ENCODE data around the gene NELFCD. TPM values are rescaled to one million over a fixed set of nuclear protein-coding genes. Genes with fewer than 3 reads are reported as not detected.
"Not testable (repeated sequence)": the region's sequence is repeated elsewhere in the genome, so short reads cannot be mapped to it uniquely, and the experiment has no call there.

NELFCD gene
- polyA plus RNA-seq, 4 donors = 71.6 to 150 (median 125) TPM

DNA sequence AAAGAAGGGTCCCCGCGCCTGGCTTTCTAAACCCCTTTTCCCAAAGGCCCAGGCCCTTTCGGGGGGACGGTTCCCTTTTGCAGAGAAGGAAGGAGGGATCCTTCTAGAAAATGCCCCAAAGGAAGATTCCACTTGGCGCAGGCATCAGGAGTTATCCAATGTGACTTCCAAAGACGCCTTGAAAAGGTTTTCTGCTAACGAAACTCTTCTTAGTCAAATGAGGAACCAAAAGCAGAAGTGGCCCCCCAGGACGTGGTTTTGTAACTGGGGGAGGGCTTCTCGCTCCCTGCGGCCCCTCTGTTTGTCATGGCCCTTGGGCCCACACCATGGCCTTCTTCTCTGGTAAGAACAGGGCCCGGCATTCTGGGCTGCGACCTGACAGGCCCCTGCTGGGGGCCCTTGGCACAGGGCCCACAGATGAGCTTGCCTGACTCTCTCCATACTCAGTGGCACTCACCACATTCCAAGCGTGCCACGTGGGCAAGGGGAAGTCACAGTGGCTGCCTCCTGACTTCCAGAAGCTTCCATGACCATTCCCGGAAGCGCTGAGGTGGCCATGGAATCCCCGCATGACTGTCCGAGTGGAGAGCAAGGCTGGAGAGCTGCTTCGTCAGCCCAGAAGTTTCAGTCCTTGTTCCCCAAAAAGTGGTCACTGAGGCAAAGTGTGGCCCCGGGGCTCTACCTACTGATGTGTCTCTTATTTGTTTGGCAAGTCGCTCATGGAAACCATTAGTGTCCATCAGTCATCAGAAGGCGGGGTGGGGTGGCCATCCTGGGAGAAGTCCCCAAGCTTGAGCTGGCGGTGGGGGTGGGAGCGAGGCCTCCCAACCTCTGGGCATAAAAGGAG is 26.8 kb downstream of the NELFCD start:
- no peak for DNase-seq (ENCODE audit: low read depth in 4 of 4, low spot score in 3 of 4)

DNA sequence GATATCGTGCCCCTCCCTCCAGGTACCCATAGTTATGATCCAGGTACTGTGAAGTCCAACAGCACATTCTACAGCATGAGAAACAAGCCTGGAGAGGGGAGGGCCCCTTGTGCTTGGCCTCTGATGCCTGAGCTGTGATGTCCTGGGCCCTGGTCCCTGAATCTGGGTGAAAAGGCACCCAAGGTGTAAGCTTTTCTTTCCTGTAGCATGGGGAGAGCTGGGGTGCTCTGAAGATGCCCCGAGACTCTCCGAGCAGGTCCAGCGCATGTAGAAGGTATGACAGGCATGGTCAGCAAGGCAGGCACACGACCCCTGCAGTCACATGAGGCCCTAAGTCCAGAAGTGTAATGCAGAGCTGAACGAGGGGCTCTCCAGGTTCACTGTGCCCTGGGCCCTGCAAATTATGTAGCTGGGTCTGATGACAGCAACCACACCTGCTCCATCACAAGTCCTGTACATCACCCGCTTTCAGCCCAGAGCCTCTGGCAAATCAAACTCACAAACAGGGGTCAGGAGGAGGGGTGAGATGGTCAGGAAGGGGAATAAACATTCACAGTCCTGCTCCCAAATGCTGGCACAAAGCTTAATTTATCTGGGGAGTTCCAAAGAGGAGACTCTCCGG is 27.8 kb downstream of the NELFCD start:
- no peak for DNase-seq (ENCODE audit: low read depth in 4 of 4, low spot score in 3 of 4)

DNA sequence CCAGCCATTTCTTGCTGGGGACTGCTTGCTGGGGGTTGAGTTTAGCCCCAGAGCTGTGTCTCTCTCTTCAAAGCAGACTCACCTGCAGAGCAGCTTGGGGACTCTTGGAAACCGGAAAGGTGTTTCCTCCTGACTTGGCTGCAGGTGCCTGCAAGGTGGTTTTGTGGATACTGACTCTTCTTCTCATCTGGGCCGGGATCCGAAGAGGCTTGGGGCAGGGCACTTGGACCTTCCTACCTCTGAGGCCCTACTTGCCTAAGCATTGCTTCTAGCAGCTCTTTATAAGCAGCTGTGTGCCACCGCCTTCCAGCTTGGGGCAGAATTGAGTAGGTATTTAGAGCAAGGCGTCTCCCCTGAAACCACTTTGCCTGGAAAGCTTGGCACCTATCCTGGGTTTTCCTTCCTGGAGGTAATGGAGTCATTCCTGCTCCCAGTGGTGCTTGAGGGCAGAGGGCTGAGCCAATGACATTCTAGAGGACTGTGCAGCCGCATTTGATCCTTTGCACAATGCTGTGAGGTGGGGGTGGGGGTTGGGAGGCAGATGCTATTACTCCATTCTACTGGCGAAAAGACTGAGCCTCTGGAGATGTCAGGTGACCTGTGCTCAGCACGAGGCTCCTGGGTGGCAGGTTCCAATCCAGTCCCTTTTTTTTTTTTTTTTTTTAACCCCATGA is 29.4 kb downstream of the NELFCD start:
- no peak for DNase-seq (ENCODE audit: low read depth in 4 of 4, low spot score in 3 of 4)

DNA sequence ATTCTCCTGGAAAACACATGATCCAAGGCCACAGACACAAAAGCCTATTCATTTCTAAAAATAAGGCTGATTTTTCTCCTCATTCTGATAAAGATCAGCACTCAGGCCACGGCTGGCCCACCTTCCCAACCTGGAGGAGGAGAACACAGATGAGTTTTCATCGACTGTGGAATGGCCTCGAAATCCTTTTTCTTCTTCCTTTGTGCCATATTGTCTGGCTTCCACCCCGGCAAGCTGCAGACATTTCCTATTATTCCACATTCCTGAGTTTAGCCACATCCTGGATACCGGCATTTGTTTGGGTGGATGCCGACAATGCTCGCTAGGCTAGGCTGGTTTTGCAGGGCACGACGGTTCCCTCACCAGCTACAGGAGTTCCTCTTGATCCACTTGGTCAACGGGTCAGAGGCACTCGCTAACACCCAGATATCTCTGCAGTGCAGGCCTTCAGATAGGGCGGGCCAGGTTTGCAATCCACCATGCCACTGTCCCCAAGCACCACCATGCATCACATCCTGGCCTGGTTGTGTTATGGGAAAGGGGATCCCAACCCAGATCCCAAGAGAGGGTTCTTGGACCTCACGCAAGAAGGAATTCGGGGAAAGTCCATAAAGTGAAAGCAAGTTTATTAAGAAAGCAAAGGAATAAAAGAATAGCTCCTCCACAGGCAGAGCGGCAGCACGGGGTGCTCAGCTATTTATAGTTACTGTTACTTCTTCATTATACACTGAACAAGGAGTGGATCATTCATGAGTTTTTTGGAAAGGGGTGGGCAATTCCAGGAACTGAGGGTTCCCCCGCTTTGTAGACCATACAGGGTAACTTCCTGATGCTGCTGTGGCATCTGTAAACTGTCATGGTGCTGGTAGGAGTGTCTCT is 30.2 kb downstream of the NELFCD start:
- no peak for DNase-seq (ENCODE audit: low read depth in 4 of 4, low spot score in 3 of 4)

DNA sequence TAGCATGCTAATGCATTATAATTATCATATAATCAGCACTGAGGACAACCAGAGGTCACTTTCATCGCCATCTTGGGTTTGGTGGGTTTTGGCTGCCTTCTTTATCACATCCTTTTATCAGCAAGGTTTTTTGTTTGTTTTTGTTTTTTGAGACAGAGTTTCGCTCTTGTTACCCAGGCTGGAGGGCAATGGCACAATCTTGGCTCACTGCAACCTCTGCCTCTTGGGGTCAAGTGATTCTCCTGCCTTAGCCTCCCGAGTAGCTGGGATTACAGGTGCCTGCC is 30.8 kb downstream of the NELFCD start:
- DNase-seq (ENCODE audit: low read depth in 4 of 4, low spot score in 3 of 4) = not testable (repeated sequence)

DNA sequence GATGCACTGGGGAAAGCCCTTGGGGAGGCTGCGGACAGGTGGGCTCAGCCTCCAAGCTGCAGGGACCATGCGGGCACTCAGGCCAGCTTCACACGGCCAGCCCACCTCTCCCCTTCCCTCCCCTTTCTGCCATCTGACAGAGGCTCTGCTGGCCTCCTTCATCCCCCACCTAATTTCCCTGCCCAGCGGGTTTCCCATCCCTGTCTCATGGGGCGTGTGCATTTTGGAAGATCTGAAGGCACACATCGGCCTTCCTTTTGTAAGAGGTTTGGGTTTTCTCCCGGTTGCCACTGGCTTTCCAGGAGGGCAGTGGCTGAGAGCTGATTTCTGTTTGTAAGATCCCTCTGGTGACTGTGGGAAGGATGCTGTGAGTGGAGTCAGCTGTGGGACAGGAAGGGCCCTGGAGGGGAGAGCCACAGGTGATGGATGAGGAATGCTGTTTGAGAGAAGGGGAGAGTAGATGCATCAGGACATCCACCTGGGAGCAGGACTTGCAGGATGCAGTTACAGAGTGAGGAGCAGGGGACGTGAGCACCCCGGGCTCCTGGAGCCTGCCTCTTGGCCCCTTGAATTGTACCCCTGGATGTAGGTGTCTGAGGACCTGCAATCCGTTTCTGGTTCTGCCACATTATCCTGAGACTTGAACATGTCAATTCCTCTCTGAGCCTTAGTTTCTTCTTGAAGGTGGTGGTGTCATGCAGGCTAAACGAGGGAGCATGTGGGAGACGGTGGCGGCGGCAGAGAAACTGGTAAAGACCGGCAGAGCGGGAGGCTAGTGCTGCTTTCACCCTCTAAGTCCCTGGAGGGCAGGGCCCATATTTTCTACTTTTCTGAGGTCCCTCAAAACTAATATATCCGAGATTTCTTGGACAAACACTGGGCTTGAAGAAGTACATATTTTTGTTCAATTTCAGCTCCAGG is 32.2 kb downstream of the NELFCD start:
- no peak for DNase-seq (ENCODE audit: low read depth in 4 of 4, low spot score in 3 of 4)

DNA sequence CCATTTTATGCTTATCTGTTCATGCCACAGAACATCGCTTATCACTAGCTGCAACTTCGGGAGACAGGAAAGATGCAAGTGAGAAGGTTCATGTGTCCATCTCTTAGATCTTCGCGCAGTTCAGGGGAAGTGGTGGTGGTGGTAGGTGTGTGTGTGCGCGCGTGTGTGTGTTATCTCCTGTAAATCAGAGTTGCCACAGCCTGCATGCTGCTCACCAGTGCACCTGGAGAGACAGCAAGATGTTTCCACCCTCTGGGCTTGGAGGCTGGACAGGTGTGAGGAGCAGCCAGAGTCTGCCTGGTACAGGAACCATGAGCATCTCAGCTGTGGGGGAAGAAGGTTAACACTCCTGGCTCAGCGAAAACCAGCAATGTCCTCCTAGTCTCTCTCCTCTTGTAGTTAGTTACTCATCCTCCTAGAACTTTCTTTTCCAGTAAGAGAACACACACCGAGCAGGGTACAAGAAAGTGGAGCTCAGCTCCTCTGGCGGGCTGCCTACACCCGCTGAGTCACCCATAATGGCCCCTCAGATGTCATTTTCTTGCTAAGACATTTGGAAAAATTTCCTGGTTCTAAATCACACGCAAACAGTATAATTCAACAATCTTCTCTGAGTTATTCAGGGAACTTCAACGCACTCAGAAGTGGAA is 33.0 kb downstream of the NELFCD start:
- DNase-seq (ENCODE audit: low read depth in 4 of 4, low spot score in 3 of 4) = no peak

DNA sequence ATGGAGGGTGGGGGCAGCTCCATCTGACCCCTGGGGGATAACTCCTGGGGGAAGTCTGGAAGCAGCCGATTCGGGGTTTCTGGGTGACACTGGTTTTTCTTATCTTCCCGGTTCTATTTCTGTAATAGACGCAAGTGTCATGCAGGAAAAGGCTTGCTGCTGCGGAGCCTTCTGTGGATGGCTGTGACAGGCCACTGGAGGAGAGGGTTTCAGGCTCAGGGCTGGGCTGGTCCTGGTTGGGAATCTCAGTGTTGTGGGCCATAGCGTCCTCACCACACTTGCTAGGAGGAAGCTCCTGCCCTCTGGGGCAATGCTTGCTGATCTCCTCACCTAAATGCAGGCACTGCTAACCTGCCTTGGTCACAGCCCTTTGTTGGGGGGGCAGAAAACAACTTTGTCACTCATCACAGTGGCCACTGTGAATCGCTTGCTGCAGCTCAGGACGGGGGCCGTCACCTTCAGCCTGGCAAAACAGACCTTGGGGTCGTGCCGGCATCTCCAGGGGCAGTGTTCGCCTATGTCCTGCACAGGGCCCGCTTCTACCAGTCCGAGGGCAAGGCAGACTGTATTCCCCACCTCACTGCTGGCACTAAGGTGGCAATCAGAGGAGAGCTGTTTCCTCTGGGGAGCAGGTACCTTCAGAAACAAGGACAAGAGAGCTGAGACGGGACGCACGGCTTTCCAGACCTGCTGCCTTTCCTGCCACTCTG is 33.8 kb downstream of the NELFCD start:
- DNase-seq (ENCODE audit: low read depth in 4 of 4, low spot score in 3 of 4) = no peak

DNA sequence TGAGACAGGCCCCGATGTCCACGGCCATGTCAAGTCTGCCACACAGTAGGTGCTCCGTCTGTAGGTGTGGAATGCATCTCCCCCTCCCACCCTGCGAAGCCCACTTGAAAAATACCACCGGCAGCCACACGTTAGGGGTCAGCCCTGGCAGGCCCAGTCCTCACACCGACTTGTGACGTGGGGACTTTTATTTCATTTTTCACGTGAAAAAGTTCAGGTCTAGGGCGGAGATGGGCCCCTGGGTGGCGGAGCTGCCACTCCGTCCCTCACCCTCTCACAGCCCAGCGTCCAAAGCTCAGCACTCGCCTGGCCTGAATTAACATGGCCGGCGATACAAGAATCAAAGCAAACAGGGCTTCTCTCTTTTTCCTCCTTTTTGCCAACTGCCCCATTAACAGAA is 34.4 kb downstream of the NELFCD start:
- DNase-seq (ENCODE audit: low read depth in 4 of 4, low spot score in 3 of 4) = no peak

DNA sequence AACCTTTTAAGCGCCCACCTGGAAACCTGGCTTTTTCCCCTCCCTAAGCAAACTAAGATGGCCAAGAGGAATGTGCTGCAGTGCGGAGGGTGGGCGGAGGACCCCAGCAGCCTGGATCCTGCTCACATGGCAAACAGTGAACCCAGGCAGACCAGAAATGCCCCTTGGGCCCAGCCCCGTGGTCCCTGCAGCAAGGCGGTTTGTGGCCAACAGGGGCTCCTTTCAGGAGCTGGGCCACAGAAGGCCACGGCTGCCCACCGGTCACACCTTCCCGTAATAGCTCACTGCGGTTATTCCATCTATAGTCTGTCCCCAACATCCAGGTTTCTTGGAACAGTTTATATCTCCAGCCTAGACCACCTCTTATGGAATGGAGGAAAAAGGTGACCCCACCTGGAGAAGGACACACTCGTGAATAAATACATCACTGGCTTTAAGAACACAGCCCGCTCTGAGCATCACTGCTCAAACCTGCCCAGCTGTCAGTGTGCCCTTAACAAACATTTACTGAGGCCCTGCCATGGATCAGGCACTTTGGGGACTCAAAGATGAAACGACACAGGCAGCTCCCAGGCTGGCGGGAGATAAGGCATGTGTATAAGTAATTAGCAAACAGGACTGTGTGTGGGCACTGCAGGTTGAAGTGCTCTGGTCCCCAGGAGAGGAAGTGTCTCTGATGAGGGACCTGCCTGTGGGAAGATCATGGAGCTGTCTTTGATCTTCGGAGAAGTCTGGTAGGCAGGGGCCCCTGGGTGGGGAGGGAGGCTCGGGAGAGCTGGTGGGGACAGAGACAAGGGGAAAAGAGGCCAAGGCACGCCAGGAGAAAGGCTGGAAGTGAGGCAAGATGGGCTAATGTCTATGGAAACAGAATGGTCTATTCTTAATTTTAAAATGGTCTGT is 35.0 kb downstream of the NELFCD start:
- DNase-seq (ENCODE audit: low read depth in 4 of 4, low spot score in 3 of 4) = no peak

DNA sequence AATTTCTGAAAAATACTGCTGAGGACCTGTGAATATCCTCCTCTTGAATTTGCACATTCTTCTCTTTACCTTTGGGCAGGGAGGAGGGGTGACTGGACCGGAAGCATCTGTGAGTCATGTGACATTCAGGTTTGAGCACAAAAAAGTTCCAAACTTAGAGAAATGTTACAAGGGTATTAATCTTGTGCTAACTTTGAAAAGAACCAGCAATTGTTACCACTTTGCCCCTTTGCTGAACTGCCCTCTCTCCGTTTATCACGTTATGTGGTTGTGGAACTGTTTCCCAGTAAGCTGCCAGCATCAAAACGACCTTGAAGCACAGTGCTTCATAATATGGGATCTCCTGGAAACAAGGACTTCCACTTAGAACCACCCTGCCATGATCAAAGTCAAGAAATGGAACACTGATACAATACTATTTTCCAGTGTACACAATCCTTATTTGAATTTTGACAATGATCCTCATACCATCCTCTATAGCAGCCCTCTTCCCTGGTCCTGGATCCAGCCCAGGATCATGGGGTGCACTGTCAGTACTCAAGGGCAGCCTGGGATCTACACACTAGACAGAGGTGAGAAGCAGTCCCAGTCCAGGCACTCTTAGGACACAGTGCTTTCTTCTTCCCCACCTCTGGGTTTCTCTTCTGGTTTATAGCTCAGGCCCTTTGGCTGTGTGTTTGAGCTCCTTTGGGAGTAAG is 35.9 kb downstream of the NELFCD start:
- DNase-seq (ENCODE audit: low read depth in 4 of 4, low spot score in 3 of 4) = no peak

DNA sequence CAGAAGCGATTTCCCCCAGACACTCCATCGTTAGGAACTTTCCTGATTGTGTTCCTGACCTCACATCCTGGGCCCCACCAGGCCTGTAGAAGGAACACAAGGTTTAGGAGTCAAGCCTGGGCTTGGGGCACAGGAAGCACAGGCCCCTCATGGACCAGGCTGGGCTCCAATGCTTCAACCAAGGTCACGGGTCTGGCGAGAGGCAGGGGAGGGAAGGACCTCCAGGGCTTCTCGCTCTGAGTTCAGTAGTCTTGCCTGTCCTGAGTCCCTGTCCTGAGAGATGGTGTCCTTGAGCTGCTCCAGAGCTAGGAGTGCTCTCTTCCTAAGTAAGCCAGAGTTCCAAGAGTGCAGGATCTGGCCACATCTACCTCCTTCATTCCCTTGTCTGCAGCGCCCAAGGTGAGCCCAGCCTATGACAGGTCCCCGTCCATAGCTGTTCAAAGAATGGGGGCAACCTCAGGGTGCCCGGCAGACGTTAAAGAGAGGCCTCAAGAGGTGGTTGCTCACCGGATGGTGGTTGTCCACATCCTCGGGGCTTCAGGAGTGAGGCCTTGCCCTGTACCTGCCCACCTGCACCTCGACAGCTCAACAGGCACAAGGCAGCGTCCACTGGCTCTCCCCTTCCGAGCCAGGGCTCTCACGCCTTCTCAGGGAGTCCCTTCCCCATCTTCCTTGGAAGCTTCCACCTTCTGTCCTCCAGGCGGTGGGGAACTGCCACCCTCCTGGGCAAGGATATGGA is 36.6 kb downstream of the NELFCD start:
- no peak for DNase-seq (ENCODE audit: low read depth in 4 of 4, low spot score in 3 of 4)

DNA sequence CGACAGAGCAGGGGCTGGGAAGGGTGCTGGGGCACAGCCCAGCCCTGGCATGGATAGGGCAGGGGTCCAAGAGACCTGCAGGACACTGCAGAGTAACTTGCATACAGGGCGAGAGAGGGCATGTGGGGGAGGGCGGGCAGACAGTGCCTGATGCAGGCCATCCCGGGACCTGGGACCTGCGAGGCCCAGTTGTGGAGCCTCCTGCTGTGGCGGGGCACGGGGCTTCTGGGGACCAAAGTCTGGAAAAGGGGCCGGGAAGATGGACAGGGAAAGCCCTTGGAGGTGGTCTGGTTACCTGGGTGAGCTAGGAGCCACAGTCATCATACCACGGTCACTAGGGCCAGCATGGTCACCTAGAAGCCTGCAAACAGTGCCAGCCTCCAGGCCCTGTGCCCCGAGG is 37.8 kb downstream of the NELFCD start:
- no peak for DNase-seq (ENCODE audit: low read depth in 4 of 4, low spot score in 3 of 4)

DNA sequence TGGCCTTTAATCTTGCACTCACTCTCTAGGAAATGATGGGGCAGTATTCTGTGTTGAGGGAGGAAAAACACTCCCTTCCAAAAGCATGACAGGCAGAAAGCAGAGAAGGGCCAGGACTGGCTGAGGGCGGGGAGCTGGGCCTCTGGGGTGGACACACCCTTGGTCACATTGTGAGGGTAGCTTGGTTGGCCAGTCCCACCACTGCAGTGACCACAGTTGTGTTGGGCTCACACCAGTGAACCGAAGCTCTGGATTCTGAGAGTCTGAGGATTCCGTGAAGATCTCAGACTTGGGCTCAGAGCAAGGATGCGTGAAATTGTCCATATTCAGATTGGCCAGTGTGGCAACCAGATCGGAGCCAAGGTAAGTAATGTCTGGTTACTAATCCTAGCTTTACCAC is 38.2 kb downstream of the NELFCD start, which contains the start of gene TUBB1:
TUBB1 (plus strand) TSS at position 213 of the 400 bp plus-strand sequence; CDS start at position 307, 94 bp downstream.
- no peak for DNase-seq (ENCODE audit: low read depth in 4 of 4, low spot score in 3 of 4)

DNA sequence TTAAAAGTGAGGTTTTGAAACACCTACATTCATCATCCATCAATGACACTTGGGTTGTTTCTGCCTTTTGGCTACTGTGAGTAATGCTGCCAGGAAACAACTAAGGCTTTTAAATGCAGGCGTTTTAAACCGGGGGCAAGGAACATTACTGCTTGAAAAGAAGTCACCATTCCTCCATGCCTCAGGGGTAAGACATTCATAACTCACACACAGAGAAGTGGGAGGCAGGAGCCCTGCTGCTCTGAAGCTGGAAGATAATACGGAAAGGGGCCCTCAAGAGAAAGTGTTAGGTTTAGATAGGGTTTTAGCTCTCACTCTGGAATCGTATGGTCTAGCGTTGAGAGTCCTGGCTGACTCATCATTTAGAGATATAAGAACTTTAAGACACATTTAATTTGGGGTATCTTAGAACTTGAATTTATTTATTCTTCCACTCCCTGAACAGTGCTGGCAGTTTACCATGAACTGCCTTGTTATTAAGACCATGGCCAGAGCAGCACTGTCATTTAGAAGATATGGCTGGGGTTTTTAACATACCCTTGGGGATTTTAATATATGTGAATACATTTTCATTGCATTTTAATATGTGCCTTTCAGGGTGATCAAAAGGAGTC is 40.0 kb downstream of the NELFCD start:
- DNase-seq (ENCODE audit: low read depth in 4 of 4, low spot score in 3 of 4) = no peak

DNA sequence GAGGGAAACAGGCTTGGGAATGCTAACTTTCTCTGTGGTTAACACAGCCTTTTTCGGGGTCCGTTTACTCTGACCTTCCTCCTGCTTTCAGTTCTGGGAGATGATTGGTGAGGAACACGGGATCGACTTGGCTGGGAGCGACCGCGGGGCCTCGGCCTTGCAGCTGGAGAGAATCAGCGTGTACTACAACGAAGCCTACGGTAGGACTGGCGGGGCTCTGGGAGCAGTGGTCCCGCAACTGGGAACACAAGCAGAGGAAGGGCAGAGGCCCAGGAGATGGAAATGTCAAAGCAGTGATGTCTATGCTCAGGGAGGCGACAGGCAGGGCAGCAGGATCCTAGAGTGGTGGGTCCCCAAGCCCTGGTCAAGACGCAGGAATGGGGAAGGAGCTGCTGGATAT is 41.7 kb downstream of the NELFCD start:
- DNase-seq (ENCODE audit: low read depth in 4 of 4, low spot score in 3 of 4) = no peak

Data from left renal pelvis (tissue), 4 donors.